ENCODE measurements around the gene ANKRD53.

- TF ChIP-seq, protein P1, sequence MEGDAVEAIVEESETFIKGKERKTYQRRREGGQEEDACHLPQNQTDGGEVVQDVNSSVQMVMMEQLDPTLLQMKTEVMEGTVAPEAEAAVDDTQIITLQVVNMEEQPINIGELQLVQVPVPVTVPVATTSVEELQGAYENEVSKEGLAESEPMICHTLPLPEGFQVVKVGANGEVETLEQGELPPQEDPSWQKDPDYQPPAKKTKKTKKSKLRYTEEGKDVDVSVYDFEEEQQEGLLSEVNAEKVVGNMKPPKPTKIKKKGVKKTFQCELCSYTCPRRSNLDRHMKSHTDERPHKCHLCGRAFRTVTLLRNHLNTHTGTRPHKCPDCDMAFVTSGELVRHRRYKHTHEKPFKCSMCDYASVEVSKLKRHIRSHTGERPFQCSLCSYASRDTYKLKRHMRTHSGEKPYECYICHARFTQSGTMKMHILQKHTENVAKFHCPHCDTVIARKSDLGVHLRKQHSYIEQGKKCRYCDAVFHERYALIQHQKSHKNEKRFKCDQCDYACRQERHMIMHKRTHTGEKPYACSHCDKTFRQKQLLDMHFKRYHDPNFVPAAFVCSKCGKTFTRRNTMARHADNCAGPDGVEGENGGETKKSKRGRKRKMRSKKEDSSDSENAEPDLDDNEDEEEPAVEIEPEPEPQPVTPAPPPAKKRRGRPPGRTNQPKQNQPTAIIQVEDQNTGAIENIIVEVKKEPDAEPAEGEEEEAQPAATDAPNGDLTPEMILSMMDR (conservative IDR thresholded peaks at IDR 0.05) = no peak
- TF ChIP-seq EZH2 (IDR thresholded peaks at IDR 0.05; ENCODE audit: low read depth) = no peak
Measured at GRCh38 chr2:70965506-70965905, 12.9 kb upstream of the ANKRD53 start.
